BJ (cell line): Measurements from ENCODE around the gene TMED1. TPM values are rescaled to one million over a fixed set of nuclear protein-coding genes. Genes with fewer than 3 reads are reported as not detected.

Experiments
- CTCF ChIA-PET: fragments of 350-600 bp; formaldehyde crosslinking; extraction: SDS; loops from one replicate; lab custom pipeline; 2021; ENCODE audit warnings: antibody characterized with exemption, inconsistent platforms; lab: Yijun Ruan, JAX
- POLR2A ChIA-PET: fragments of 300-600 bp; sonication (Branson Sonifier 250); formaldehyde crosslinking; extraction: SDS; loops from one replicate; lab custom pipeline; 2021; ENCODE audit warnings: antibody characterized with exemption; lab: Charles Lee
- DNase-seq: peaks from one replicate; pipeline ENCODE4 v3.0.0-alpha.2; 2011; ENCODE audit warnings: low read depth
- H3K27me3 ChIP-seq: 2 replicates; pipeline ENCODE4 v1.6.0; 2011; ENCODE audit warnings: low read length; ENCODE audit not compliant: control insufficient read depth, insufficient read depth
- H3K36me3 ChIP-seq: 2 replicates; pipeline ENCODE4 v1.5.1; 2011; ENCODE audit warnings: low read length; ENCODE audit not compliant: control insufficient read depth, insufficient read depth
- H3K4me3 ChIP-seq: 2 replicates; pipeline ENCODE4 v1.5.1; 2011; ENCODE audit warnings: low read depth, mild to moderate bottlenecking, control low read depth, low read length
- polyA plus RNA-seq: library from polyadenylated mRNA; depleted of rRNA; stranded (reverse); fragments of >200 nt; gene quantifications from 2 replicates; pipeline ENCODE4 v1.2.3, GENCODE V29; 2011
- TF ChIP-seq, protein P1 (sequence below): IDR thresholded peaks from 2 replicates; pipeline ENCODE4 v1.5.1; 2011; ENCODE audit warnings: low read depth, mild to moderate bottlenecking, control low read depth, inconsistent platforms, low read length, moderate library complexity; ENCODE audit not compliant: insufficient read depth

TMED1 gene
- polyA plus RNA-seq, 1 experiment: 85.3 TPM

DNA sequence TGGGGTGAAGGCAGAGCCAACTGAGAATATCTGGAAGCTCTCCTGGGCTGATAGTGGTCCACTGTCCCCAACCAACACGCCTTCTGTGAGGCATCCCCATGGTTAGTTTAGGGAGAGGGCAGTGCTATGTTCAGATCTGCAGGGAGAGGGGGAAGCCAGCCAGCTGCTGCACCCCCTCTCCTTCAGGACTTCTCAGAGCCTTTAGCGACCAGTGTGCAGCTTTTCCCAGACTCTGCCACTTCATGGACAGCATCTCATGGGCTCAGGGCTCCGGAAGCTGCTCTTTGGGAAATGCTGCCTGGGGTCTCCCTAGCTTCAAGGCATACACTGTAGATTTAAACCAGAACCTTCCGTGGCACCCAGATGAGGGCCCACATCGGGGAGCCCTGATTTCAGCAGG is 33.5 kb downstream of the TMED1 start:
- CTCF ChIA-PET: no interaction called here

DNA sequence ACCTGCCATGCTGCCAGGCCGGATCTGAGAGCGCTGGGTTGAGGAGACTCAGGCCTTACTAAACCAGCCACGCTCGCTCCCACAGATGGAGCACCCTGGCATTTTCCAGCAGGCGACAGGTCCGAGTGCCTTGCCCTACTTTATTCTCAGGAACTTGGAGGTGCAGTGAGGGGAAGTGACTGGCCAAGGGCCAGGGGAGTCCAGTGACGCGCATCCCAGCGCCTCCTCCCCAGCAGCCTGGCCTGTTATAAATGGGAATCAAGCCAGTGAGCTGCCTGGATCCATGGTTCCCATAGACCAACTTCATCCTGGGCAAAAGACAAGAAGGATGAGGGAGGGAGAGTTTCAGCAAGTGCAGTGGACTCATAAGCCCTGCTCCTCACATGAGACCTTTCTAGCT is 35.5 kb downstream of the TMED1 start:
- Histone ChIP-seq H3K36me3 (peaks cover 45% of the 10 kb centered on the region), H3K4me3 (no peak overlapping the region), H3K27me3 (no peaks in the 10 kb centered on the region)
- TF ChIP-seq, protein P1, sequence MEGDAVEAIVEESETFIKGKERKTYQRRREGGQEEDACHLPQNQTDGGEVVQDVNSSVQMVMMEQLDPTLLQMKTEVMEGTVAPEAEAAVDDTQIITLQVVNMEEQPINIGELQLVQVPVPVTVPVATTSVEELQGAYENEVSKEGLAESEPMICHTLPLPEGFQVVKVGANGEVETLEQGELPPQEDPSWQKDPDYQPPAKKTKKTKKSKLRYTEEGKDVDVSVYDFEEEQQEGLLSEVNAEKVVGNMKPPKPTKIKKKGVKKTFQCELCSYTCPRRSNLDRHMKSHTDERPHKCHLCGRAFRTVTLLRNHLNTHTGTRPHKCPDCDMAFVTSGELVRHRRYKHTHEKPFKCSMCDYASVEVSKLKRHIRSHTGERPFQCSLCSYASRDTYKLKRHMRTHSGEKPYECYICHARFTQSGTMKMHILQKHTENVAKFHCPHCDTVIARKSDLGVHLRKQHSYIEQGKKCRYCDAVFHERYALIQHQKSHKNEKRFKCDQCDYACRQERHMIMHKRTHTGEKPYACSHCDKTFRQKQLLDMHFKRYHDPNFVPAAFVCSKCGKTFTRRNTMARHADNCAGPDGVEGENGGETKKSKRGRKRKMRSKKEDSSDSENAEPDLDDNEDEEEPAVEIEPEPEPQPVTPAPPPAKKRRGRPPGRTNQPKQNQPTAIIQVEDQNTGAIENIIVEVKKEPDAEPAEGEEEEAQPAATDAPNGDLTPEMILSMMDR: no peak
- CTCF ChIA-PET: interaction anchor here (0.8 kb wide), 1 partner anchor 83 kb away, joined by 6 read pairs; the partner anchor contains the start of gene DNM2
- POLR2A ChIA-PET: no interaction called here
- DNase-seq: no peak

More for the DNA sequence above, 33.5 kb downstream of the TMED1 start:
- DNase-seq: no peak
- Histone ChIP-seq H3K36me3 (peaks cover 32% of the 10 kb centered on the region), H3K27me3 (no peaks in the 10 kb centered on the region), H3K4me3 (no peak overlapping the region)
- TF ChIP-seq, protein P1: no peak
- POLR2A ChIA-PET: no interaction called here

DNA sequence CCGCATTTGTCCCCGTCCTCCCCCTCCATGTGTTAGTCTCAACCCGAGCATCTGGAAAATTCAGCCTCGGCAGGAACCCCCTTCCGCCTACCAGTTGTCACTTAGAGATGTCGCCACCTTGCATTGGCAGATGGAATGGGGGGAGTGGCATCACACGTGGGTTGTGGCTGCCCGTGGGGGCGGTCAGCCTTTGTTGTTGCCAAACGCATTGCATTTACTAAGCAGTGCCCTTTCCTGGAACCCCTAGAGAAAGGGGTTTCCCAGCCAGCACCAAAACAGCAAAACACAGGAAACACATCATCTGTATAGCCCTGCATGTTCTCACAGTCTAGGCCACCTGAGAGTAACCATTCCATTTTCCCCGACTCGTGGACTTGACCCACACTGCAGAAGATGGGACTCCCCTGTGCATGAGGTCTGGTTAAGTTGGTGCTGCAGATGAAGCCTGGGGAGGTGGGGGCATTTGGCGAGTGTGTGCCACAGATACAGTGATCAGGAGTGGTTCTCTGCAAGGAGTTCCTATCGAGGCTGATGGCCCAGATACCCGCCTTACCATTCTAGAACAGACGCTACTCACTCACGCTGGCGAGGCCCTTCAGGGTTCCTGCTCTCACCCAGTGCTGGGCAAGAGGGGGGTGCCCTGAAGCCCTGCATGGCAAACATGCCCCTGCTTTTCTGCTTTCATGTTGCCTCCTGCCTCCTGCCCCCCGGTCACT is 38.3 kb downstream of the TMED1 start:
- Histone ChIP-seq H3K4me3 (no peak overlapping the region), H3K36me3 (peaks cover 40% of the 10 kb centered on the region), H3K27me3 (no peaks in the 10 kb centered on the region)
- POLR2A ChIA-PET: no interaction called here
- CTCF ChIA-PET: interaction anchor here (0.7 to 0.8 kb wide), 2 partner anchors 27 to 80 kb away, joined by 3 to 4 read pairs; partner anchors contain the start of gene DNM2
- TF ChIP-seq, protein P1: no peak
- no peak for DNase-seq

DNA sequence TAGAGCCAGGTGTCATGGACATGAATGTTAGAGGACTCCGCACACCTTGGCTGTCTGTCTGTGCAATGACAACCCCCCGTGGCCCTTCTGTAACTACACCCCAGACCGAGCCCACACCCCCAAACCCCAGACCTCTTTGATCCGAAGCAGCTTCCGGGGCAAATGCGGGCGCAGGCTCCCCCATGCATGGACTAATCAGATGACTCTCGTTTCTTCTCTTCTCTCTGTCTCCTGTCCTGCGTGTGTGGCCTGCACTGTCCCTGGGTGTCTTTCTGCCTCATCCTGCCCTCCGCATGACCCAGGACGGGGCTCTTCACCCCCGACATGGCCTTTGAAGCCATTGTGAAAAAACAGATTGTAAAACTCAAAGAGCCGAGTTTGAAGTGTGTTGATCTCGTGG is 38.9 kb downstream of the TMED1 start:
- ChIA-PET CTCF (no interaction called here), POLR2A (no interaction called here)
- TF ChIP-seq, protein P1: no peak
- Histone ChIP-seq H3K4me3 (no peak overlapping the region), H3K36me3 (peaks cover 35% of the 10 kb centered on the region), H3K27me3 (no peaks in the 10 kb centered on the region)
- no peak for DNase-seq

DNA sequence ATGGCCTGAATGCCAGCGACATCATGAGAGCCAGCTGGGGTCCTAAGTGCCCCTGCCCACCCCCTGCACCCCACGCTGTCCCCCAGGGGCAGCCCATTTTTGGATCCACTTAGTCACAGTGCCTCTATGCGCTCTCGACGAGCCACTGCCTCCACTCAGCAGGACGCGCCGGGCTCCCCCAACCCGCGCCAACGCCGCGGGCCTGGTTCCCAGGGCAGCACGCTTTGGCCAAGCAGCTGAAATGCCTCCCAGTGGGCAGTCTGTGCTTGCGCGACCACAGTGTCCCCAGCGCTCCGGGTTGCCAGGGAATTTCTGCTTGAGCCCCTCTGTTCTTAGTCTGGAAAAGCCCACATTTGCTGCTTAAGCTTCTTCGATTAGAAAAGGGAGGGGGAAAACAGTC is 39.4 kb downstream of the TMED1 start:
- TF ChIP-seq, protein P1: no peak
- H3K27me3 ChIP-seq: no peaks in the 10 kb centered on the region
- no peak overlapping the region for H3K4me3 ChIP-seq
- no peak for DNase-seq
- POLR2A ChIA-PET: no interaction called here
- peaks cover 34% of the 10 kb centered on the region for H3K36me3 ChIP-seq
- CTCF ChIA-PET: interaction anchor here (1.2 kb wide), 1 partner anchor 23 kb away, joined by 3 read pairs; no protein-coding TSS in a partner anchor
